HG03095 (cell line): ENCODE results near the gene SERPINA5.
"Not testable (repeated sequence)": the region's sequence is repeated elsewhere in the genome, so short reads cannot be mapped to it uniquely, and the experiment has no call there.

Experiments
- ATAC-seq: cut with Tn5 transposase; IDR thresholded peaks from one replicate; pipeline ENCODE4 v1.9.1; 2021; ENCODE audit warnings: moderate library complexity; ENCODE audit not compliant: unreplicated experiment

The SERPINA5 gene

DNA sequence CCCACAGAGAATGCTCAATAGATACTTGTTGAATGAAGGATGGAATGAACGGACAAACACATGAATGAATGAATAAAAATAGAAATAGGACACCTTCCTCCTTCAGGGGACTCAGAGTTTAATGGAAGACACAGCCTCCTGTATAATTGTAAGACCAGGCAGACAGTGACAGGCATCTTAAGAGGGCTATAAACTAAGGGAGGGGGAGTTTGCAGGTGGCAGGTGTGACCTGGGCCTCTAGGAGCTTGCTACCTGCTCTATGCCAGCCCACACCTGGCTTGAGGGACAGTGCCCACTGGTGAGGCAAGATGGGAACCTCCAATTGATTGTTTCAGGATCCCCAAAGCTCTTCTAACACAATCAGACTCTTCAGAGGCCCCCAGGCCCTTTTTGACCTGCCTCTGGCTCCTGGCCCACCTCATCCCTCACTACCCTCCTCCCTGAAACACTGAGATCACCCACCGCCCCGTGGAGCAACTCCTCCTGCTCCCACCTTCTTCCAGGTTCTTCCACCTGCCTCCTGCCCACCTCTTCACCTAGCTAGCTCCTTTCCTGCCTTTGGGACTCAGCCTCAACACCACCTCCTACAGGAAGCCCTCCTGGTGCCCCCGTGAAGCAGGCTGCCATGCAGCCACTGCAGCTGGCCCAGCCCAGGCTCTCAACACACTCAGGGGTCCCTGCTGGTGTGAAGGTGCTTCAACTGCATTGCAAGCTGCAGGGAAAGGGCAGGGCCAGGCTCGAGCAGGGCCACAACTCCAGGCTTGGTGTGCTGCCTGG lies 40.3 kb downstream of the SERPINA5 start:
- no peak for ATAC-seq

- ATAC-seq = no peak
These were observed 41.6 kb downstream of the SERPINA5 start for GRCh38 chr14:94622653-94623421.

- no peak for ATAC-seq
These were observed 42.2 kb downstream of the SERPINA5 start for GRCh38 chr14:94623422-94623809.

DNA sequence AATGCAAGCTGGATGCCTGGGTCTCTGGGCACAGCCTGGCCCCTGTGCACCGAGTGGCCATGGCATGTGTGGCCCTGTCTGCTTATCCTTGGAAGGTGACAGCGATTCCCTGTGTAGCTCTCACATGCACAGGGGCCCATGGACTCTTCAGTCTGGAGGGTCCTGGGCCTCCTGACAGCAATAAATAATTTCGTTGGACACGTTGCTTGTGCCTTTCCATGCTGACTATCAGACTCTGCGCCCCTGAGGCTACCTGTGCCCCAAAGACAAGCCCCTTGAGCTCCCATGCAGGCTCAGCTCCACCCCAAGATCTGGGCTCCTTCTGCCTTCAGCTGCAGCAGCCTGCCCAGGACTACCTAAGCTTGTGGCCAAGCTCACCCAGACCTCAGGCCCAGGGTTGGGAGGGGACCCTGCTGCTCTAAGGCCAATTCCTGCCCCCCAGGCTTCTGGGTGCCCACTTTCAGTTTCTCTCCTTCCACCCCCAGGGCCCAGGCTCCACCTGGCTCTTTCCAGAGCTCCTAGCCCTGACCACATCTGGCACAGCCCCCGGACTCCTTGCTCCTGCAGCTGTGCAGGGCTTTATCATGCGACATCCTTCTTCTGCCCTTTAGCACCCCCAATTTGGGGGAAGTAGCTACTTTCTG lies 42.8 kb downstream of the SERPINA5 start:
- no peak for ATAC-seq

- ATAC-seq = no peak
These were observed 43.5 kb downstream of the SERPINA5 start for GRCh38 chr14:94624537-94625352.

GRCh38 chr14:94625353-94625635 lies 44.1 kb downstream of the SERPINA5 start:
- ATAC-seq = no peak

DNA sequence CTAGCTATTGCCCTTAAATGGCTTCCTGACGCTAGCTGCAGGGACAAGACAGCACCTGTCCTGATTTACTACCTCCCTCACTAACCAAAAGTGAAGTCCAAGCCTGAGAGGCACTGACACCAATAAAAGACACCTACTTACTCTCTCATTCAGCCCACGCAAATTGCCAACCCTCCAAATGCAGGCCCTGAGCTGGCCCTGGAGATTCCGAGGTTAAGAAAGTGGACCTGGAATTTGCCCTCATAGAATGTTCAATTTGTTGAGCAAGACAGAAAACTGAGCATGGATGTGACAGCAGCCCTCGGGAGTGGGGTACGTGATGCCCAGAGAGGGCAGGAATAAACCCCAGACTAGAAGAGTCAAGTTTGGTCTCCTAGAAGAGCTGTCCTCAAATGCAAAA lies 47.4 kb downstream of the SERPINA5 start:
- no peak for ATAC-seq

- ATAC-seq = no peak
These were observed 49.2 kb downstream of the SERPINA5 start for GRCh38 chr14:94630396-94630795.

DNA sequence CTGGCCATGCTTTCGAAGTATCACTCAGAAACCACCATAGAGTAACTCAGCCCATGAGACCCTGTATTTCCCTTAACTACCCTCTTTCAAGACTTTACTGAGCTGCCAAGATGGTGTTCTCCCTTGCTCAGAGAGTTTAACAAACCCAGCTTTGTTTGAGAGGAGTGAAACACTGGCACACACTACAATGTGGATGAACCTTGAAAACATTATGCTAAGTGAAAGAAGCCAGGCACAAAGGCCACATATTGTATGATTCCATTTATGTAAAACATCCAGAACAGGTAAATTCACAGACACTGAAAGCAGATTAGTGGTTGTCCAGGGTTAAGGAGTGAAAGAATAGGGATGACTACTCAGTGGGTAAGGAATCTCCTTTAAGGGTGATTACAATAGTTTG lies 49.8 kb downstream of the SERPINA5 start:
- no peak for ATAC-seq

DNA sequence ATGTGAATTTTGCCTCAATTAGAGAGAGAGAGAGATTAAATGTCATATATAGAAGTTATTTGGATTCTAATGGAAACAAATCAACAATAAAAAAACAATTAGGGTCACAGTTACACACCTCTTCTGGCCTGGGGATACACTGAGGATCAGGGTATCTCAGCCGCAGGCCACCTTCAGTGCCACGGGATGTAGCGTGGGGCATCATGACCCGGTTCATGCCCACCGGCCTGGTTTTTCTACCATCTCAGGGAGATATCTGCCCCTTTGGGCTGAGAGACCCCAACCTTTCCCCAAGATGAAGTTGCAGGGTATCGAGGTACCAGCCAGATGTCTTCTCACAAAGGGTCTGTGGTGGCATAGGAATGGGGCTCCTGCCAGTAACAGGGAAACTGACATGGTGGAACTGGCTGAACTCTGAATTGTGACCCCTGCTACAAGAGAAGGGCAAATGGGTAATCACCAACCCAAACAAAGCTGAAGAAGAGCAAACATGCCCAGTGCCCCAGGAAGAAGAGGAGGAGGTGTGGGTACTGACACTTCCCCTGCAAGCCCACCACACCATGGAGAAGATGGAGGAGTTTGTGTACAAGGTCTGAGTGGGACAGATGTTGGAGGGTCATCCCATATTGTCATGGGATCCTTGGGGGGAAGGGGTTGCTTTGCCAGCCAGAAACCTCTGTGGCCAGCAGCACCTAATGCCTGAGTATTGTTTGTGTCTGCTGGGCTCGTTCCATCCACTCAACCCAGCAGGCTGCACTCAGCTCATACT lies 50.5 kb downstream of the SERPINA5 start:
- no peak for ATAC-seq

DNA sequence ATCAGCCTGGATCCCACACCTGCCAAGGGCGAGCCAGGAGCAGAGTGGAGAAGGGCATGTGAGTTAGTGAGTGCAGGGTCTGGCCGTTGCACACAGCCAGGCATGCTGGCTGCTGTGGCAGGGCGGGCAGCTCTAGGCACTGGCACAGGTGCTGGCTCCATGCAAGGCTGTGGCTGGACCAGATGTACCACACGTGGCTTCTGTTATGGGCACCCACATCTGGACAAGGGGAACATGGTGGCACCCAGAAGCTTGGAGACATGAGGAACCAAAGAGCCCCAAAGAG lies 51.0 kb downstream of the SERPINA5 start:
- ATAC-seq = no peak

DNA sequence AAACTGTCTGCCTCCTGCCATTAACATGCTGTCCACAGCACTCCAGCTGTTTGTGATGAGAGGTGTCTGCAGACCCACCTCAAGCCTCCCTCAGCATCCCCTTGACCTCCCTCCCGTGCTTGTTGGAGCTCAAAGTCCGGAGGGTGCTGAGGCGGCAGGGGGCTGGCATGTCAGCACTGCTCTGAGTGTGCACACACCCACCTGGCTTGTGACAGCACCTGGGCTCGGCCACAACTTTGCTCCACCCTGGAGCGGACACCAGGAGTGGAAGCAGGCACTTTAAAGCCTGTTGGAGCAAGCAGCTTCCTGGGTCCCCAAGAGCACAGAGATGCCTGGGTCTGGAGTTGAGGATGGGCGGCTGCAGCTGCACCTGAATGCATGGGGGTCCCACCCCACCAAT lies 51.9 kb downstream of the SERPINA5 start:
- no peak for ATAC-seq

GRCh38 chr14:94635154-94635553 lies 53.9 kb downstream of the SERPINA5 start:
- ATAC-seq = no peak

GRCh38 chr14:94636744-94637412 lies 55.7 kb downstream of the SERPINA5 start:
- ATAC-seq = no peak

DNA sequence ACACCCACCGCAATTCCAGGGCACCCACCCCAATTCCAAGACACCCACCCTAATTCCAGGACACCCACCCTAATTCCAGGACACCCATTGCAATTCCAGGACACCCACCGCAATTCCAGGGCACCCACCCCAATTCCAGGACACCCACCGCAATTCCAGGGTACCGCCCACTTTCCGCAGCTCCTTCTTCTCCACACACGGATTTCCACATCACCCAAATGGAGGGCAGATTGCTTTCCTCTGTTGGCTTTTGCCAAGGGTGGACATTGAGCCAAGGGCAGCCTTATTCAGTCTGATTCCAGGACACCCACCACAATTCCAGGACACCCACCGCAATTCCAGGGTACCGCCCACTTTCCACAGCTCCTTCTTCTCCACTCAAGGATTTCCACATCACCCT lies 56.6 kb downstream of the SERPINA5 start:
- not testable (repeated sequence) for ATAC-seq

DNA sequence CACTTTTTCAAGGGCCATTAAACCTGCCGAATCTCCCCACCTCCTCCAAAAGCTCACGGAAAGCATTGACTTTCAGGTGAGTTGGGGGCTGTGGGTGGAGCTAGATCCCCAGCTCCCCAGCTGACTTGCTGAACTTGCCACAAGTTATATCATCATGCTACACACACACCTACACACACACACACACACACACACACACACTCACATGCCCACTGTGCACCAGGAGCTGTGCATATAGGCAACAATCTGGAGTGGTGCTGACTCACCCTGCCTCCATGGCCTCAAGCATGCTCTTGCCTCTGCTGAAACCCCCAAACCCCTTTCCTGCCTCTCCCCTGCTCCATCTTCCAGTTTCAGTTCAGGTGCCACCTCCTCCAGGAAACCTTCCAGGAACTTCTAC lies 57.1 kb downstream of the SERPINA5 start:
- no peak for ATAC-seq

- no peak for ATAC-seq
These were observed 58.0 kb downstream of the SERPINA5 start for GRCh38 chr14:94638961-94639817.

- no peak for ATAC-seq
These were observed 59.8 kb downstream of the SERPINA5 start for GRCh38 chr14:94640721-94641631.
